Activated naive CD8-positive, alpha-beta T cell treated with anti-CD3 and anti-CD28 coated beads, Interleukin-2, amount 50 U/mL, for 16 hours (primary cell): ENCODE data around the gene CRELD2.

ENCODE experiments used
- DNase-seq: peaks from one replicate; pipeline ENCODE4 v3.0.0-alpha.2; 2020; ENCODE audit warnings: low read depth, low spot score

CRELD2 gene

DNA sequence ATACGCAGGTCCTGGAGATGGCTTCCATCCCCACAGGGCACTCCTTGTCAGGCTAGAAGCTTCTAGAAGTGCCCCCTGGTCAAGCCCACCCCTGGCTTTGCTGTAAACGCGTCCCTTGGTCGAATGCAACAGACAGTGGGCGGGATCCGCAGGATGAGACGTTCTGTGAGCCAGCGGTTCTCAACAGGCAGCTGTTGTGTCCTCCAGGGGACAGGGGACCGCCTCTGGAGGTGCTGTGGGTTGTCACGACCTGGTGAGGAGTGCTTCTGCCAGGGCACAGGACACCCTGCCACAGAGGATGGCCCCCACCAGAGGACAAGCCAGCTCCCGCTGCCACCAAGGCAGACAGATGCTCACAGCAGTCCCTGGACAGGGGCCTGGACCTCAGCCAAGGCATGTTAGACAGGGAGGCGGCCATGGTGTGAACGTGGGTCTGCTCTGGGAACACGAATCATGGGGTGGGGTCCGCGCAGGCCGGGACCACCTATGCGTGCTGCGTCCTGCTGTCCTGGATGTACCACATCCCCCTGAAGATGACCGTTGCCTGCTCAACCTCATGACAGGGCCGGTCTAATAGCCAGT, 11.7 kb downstream of the CRELD2 start:
- no peak for DNase-seq

DNA sequence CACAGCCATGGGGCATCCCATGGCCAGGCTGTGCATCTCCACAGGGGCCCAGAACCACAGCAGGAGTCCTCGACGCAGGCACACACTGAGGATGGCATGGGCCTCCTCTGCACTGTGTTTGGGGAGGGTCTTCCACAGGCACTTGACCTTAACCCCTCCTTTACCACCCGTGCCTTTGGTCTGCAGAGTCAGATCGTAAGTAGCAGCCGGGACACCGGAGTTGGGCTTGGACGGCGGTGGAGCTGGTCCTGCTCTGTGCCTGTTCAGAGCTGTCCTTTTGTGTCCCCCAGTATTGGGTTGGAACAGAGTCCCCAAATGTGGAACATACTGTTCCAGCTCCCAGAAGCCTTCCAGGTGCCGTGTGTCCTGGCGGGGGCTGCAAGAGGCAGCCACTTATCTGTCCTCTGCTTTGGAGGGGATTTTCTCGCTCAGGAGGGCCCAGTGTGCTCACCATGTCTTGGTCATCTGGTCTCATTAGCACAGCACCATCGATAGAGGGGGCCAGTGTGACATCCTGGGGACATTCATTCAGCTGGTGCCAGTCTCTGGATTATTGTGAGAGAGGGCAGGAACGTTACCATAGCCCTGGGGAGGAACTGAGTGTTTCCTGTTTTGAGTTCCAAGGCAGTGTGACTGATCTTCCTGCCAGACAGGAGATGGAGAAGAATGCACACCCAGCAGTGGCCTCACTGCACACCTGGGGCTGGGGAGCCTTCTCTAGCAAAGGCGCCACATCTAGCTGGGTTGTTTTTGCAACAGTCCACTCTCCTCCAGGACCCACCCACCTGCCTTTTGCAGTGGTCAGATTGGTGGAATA, 12.4 kb downstream of the CRELD2 start:
- DNase-seq: no peak

DNA sequence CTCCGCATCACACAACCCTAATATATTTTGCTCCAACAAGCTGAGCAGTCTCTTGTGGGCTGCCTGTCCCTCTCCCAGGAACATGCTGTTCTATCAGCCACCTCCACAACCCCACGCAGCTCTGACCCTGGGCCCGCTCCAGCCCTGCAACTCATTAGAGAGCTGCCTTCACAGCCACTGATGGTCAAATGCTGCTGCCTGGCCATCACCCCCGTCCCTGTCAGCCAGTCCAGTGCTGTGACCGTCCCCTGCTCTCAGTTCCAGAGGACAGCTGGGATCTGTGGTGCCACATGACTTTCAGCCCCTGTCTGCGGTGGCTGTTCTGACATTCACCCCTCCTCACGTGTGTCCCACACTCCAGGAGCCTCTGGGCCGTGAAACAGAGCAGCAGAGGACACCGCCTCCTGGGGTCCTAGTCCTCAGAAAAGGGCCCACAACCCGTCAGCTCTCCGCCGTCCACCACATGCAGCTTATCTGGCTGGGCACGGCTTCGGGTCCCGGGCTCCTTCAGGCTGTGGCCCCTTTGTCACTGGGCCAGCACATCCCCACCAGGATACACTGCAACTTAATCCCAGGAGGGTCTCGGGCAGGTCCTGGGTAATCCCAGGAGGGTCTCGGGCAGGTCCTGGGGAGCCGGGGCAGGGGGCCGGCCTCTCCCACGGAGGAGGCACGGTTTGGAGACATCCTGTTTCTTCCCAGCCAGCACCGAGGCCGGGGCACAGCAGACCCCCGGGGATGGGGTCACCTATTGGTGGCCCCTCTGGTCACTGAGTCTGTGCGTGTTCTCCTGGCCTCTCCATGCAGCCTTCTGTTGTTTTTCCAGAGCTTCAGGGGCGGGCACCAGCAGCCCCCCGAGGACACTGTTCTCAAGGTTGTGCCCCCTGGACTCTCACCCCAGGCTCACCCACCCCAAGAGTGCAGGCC, 15.1 kb downstream of the CRELD2 start:
- DNase-seq: no peak

DNA sequence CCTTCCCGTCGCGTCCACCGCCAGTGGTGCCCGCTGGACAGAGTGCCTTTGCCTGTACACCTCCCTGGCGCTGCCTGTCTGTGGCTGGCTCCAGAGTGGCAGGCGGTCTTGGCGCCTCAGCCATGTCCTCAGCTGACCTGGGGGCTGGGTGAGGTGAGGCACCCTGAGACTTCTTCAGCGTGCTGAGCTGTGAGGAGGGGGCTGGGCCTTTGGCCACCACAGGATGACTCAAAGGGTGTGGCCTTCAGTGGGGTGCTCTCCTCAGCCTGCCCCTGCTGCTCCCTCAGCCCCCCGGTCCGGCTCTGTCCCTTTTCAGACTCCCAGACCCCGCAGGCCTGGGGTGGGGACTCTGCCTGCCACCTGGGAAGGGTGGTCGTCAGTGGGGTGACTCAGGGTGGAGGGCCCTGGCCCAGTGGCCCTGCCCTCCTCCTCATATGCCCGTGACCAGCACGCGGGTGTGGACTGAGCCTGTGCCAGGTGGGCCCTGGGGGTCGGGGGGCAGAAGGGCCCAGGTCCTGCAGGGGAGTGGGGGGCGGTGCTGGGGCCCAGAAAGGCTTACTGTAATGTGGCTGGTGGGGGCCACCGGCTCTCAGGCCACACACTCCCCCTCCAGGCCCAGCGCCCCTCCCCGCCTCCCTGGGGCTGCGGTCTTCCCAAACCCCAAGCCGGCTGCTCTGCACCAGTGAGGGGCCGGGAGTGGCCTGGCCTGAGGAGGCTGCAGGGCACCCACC, 15.9 kb downstream of the CRELD2 start:
- no peak for DNase-seq

DNA sequence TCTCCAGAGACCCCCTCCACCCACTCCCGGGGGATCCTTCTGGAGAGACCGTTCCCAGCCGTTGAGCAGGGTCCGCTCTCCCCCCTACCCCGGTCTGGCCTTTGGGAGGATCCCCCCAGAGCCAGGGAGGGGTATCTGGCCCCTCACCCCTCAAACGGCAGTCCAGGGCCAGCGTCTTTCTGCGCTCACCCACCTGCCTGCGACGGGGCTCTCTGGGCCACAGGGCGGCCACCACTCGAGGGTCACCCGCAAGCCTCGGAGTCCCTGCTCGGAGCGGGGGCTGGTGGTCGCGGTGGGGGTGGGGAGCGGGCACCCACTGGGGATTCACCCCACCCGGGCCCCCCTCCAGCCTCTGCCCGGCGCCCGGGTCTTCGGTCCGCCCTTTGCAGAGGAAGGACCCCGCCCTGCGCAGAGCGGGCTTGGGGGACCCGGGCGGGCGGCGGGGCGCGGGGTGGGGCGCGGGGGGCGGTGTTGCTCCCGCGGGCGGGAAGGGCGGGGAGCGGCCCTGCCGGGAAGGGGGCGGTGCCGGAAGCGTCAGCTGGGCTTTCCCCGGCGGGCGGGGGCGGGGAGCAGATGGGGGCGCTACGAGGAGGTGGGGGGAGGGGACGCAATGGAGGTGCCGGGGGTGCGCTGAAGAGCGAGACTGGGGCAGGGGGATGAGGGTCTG, 16.6 kb downstream of the CRELD2 start:
- DNase-seq: peak; percentile 66

DNA sequence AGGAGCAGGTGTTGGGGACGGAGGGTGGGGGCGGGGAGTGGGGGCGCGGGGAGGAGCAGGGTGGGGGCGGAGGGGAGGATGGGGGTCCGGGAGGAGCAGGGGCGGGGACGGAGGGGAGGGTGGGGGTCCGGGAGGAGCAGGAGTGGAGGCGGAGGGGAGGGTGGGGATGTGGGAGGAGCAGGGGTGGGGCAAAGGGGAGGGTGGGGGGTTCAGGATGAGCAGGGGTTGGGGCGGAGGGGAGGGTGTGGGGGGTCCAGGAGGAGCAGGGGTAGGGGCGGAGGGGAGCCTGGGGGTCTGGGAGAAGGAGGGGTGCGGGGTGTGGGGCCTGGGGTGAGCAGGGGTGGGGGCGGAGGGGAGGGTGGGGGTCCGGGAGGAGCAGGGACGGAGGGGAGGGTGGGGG, 17.1 kb downstream of the CRELD2 start:
- no peak for DNase-seq

DNA sequence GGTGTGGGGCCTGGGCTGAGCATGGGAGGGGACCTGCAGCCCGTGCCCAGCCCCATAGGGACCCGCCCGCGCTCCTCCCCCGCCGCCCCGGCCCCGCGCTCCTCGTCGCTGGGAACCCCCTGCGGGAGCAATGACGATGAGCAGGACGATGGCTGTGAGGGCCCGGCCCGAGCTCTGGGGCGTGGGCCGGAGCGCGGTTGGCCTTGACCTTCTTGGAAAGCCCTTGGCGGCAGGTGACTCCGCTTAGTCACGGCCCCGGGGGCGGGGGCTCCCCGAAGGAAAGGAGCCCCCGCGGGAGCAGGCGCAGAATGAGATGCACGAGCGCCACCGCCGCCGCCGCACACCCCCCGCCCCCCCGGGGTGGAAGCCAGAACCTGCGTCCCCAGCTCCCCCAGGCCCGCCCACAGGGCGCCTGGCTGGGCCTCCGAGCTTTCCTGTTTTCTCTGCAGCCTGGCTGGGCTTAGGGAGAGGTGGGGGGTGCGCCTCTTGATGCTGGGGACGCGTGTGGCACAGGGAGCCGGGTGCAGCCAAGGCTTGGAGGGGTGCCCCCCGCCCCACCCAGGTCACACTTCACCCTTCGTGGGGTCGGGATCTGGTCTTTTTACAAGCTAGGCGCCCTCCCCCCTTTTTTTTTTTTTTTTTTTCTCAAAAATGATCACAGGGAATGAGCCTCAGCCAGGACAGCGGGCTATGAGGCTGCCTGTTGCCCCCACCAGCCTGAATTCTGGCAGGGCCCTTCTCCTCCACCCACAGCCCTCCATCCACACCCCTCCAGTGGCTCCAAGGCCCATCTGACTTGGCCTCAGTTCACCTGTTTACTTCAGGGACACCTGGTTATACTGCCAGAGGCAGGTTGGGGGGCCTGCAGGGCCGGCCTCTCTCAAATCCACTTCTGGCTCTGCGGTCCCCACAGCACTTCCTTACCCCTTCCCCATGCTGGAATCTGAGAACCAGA, 17.9 kb downstream of the CRELD2 start:
- DNase-seq: peak; percentile 82

DNA sequence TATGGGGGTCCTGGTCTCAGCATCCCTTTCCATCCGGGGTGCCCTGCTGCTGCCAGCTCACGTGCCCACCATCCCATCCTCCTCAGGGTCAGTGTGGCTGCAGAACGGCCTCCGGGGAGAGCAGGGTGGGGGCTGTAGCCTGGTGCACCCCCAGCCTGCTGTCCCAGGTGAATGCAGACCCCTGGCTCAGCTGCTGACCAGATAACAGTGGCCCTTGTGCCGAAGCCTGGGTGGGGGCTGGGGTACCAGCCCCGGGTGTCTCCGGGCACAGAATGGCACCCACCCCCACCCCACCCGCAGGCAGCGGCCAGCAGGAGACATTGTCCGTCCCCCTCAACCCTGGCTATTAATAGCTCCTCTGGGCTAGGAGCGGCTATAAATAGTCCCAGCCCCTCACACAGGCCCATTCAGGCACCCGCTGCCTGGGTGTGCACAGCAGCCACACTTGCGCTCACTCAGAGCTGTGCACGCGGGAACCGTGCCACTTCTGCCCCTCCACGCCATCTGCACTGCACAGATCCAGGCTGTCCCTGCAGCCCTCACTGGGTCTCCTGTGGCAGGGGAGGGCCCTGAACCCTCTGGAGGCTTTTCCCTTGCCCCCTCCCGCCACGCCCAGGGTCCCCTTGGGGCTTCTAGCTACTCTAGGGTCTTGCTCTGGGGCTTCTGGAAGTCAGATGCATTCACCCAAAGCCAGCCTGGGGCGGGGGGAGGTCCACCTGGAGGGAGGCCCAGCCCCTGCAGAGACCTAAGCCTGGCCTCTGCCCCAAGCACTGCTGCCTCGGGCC, 18.7 kb downstream of the CRELD2 start:
- DNase-seq: no peak

DNA sequence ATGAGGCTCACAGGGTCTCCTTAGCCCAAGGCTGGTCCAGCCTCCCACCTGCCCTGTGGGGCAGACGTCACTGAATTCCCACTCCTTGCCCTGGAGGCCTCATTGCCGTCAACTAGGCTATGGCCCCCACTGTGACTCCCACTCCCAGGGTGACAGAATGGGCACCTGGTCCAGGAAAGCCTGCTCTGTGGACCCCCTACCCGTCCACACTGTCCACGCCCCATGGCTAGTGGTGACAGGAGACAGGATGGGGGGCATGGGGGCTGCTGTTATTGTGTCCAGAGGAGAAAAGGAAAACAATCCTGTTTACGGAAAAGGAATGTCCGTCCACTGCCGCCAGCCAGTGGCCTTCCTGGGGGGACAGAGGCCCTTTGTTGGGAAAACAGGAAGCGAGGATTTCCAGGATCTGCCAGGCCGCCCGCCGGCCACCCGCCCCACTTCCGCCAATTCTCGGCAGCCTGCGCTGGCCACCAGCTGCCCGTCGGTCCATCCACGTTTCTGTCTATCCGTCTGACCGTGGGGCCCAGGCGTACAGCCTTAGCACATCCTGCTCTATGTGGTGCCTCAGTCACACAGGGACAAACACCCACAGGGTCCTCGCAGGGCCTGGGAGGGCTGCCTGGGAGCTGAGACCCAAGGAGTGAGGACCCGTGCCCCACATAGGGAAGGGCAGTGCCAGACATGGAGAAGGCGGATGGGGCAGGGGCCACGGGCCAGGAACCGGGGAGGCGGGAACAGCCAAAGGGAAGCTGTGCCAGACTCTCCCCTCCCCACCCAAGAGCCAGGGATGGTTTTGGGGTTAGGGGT, 19.5 kb downstream of the CRELD2 start:
- DNase-seq: no peak

DNA sequence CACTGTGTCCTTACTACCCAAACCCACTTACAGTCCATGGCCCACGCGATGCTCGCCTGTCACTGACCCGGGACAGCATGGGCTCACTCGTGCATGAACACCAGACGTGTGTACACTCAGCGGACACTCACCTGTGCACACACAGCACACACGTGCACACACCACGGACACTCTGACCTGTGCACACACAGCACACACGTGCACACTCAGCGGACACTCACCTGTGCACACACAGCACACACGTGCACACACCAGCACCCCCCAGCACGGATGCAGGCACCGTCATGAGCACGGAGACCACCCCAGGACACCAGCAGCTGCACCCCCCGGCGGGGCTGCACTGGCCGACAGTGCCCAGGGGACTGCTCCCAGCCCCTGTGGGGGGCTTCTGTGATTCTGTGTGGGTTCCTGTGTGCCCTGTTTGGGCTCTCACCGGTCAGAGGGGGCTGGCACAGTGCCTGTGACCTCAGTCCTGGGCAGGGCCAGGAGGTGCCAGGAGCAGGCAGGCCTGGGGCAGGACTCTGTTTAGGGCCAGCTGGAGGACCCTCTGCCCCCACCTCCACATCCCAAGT, 20.2 kb downstream of the CRELD2 start:
- no peak for DNase-seq

DNA sequence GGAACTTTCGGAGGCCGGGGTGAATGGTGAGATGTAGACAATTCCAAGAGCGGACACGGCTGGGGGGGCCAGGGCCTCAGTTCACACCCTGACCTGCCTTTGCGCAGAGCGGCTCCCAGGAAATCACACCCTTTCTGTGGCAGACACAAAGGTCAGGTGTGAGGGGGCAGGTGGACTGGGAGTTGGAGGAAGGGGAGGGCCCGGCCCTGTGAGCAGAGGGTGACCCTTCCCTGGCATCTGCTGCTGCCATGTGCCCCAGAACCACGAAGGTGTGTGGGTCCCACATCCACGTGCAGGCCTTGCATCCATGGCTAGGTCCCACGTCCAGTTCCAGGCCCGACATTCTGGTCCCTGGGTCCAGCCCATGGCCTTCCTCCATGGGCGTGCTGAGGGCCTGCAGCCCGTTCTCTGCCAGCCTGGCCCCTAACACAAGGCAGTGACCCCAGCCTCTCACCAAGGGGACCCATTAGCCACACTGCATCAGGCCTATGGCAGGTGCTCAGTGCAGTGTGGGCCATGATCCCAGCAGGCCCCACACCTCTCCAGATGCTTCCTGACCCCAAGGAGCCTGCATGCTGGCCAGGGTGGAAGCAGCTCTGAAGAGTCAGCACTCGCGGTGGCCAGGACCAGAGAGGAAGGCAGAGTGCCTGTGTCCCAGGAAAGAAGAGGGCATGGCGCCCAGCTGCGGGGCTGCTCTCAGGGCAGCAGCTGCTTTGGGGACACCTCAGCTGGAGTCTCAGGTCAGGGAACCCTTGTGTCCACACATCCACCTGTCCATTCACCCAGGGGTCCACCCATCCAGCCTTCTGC, 23.3 kb downstream of the CRELD2 start:
- no peak for DNase-seq

DNA sequence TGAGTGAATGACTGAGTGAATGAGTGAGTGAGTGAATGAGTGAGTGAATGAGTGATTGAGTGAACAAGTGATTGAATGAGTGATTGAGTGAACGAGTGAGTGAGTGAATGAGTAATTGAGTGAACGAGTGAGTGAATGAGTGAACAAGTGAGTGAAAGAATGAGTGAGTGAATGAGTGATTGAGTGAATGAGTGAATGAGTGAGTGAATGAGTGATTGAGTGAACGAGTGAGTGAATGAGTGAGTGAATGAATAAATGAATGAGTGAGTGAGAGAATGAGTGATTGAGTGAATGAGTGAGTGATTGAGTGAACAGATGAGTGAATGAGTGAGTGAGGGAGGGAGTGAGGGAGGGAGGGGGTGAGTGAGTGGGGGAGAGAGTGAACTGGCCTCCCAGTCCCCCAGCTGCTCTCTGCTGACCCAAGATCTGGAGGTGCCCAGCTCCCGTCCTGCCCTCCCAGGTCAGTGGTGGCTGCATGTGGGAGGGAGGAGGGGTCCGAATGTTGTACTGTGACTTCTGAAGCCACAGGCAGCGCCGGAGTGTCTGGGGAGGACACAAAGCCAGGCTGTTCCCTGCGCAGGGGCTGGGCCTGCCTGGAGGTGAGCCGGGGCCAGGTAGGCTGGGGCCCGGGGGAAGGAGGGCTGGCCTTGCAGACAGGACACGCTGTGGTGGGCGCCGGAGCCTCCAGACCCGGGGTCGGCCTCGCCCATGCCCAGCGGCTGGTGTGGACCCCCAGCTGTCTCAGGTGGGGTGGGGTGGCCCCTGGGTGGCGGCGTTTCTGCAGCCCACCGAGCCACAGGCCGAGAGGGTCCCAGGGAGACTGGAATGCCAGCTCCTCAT, 24.4 kb downstream of the CRELD2 start:
- DNase-seq: no peak

DNA sequence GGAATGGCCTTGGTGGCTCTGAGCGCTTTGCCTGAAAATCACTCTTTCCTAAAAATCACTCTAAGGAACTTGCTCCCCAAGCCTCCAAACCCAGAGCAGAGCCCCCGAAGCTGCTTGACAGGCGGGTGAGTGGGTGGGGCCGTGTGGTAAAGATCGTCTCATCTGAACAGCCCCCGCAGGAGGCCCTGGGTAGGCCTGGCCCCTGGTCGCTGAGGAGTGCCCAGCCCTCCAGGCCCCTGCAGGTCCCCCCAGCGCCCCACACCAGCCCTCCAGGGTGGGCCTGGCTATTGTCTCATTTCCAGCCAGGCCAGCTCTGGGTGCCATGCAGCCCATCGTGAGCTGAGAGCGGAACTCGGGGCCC, 25.0 kb downstream of the CRELD2 start:
- DNase-seq: no peak

DNA sequence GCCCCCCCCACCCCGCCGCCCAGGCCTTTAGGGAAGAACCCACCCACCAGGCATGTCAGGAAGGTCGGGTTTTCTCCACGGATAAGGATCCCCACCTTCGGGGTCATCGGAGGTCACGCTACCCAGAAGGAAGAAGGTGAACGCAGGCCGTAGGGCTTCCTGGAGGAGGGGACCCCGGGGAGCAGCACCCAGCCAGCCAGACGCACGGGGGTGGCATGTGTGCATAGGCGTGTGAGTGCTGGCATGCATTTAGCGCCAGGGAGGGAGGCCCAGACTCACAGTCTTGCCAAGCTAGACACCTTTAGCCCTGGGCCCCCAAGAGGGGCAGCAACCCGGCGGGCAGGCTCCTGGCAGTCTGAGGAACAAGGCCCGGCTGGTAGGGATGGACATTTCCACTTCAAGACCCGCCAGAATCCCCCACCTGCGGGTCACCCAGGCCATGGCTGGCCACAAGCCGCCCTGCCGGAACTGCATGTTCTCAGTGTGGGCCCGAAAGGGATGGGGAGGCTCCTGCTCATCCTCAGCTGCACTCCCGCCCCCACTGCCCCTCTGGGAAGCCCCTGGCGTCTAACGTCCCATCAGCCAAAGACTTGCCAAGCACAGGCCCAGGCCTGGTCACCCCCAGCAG, 25.5 kb downstream of the CRELD2 start:
- DNase-seq: no peak

DNA sequence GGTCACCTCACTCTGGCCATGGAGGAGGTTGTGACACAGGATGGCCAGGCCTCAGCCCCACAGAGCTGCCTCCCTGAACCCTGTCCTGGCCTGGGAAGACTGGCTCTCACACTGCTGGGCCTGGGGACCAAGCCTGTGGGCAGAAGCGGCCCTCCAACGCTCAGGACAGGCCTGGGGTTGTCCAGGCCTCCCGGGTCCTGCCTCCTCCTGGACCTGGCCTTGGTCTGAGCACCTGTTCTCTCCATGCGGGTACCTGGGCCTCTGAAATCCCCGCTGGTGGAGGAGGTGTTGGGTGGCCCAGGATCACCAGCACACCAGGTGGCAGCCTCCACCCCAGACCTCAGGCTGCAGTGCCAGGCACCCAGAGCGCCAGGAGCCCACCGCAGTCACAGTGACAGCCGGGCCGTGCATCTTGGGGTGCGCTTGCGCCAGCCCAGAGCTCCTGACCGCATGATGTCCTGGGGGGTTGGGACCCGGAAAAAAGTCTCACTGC, 26.0 kb downstream of the CRELD2 start:
- no peak for DNase-seq
